Naive B cell (primary cell): ENCODE results near the gene MAPK8IP3. TPM values are rescaled to one million over a fixed set of nuclear protein-coding genes. Genes with fewer than 3 reads are reported as not detected.
A peak's percentile ranks its signal among the peaks of the same experiment; 100 is the strongest.

Experiments used
- ATAC-seq, 2 donors: fragments of 150-1000 bp; cut with Tn5 transposase; 2 replicates each; pipeline ENCODE4 v1.10.0; 2021; ENCODE audit warnings: low read depth in 2 of 2, mild to moderate bottlenecking in 2 of 2, moderate library complexity in 2 of 2
- DNase-seq: peaks from one replicate; pipeline ENCODE4 v3.0.0; 2022
- H3K27ac Mint-ChIP-seq, 6 donors: one replicate each; pipeline ENCODE4 v1.8.0; 2020 to 2022; ENCODE audit warnings: mild to moderate bottlenecking in 6 of 6, mixed read lengths in 6 of 6, moderate library complexity in 5 of 6, inconsistent platforms in 2 of 6
- H3K27me3 Mint-ChIP-seq, 3 donors: one replicate each; pipeline ENCODE4 v1.8.0; 2021 to 2022; ENCODE audit warnings: mixed read lengths in 3 of 3, mild to moderate bottlenecking in 1 of 3
- H3K36me3 Mint-ChIP-seq, 2 donors: one replicate each; pipeline ENCODE4 v1.8.0; 2020 to 2022; ENCODE audit warnings: mixed read lengths in 2 of 2, inconsistent platforms in 1 of 2, mild to moderate bottlenecking in 1 of 2
- H3K4me1 Mint-ChIP-seq, 3 donors: one replicate each; pipeline ENCODE4 v1.8.0; 2020 to 2022; ENCODE audit warnings: mixed read lengths in 3 of 3, inconsistent platforms in 1 of 3, mild to moderate bottlenecking in 1 of 3, moderate library complexity in 1 of 3
- H3K4me3 Mint-ChIP-seq, 8 donors: one replicate each; pipeline ENCODE4 v1.8.0; 2020 to 2022; ENCODE audit warnings: mild to moderate bottlenecking in 8 of 8, mixed read lengths in 8 of 8, moderate library complexity in 8 of 8, inconsistent platforms in 2 of 8
- H3K9me3 Mint-ChIP-seq, 7 donors: one replicate each; pipeline ENCODE4 v1.8.0; 2020 to 2022; ENCODE audit warnings: mixed read lengths in 7 of 7, mild to moderate bottlenecking in 5 of 7, inconsistent platforms in 2 of 7, moderate library complexity in 1 of 7
- polyA plus RNA-seq, 6 donors: library from polyadenylated mRNA; unstranded; fragments of 300-500 nt; fragmentation: Illumina TruSeq; gene quantifications; one replicate each; pipeline ENCODE4 v1.2.3, GENCODE V29; 2021; ENCODE audit warnings: low read depth in 6 of 6

Gene MAPK8IP3, protein sequence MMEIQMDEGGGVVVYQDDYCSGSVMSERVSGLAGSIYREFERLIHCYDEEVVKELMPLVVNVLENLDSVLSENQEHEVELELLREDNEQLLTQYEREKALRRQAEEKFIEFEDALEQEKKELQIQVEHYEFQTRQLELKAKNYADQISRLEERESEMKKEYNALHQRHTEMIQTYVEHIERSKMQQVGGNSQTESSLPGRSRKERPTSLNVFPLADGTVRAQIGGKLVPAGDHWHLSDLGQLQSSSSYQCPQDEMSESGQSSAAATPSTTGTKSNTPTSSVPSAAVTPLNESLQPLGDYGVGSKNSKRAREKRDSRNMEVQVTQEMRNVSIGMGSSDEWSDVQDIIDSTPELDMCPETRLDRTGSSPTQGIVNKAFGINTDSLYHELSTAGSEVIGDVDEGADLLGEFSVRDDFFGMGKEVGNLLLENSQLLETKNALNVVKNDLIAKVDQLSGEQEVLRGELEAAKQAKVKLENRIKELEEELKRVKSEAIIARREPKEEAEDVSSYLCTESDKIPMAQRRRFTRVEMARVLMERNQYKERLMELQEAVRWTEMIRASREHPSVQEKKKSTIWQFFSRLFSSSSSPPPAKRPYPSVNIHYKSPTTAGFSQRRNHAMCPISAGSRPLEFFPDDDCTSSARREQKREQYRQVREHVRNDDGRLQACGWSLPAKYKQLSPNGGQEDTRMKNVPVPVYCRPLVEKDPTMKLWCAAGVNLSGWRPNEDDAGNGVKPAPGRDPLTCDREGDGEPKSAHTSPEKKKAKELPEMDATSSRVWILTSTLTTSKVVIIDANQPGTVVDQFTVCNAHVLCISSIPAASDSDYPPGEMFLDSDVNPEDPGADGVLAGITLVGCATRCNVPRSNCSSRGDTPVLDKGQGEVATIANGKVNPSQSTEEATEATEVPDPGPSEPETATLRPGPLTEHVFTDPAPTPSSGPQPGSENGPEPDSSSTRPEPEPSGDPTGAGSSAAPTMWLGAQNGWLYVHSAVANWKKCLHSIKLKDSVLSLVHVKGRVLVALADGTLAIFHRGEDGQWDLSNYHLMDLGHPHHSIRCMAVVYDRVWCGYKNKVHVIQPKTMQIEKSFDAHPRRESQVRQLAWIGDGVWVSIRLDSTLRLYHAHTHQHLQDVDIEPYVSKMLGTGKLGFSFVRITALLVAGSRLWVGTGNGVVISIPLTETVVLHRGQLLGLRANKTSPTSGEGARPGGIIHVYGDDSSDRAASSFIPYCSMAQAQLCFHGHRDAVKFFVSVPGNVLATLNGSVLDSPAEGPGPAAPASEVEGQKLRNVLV (N-terminal part only)
- polyA plus RNA-seq: 10 to 100 TPM in 1 of 6 donors, 1 to 10 TPM in 5; 1.2 to 10.1 (median 2.2) TPM

DNA sequence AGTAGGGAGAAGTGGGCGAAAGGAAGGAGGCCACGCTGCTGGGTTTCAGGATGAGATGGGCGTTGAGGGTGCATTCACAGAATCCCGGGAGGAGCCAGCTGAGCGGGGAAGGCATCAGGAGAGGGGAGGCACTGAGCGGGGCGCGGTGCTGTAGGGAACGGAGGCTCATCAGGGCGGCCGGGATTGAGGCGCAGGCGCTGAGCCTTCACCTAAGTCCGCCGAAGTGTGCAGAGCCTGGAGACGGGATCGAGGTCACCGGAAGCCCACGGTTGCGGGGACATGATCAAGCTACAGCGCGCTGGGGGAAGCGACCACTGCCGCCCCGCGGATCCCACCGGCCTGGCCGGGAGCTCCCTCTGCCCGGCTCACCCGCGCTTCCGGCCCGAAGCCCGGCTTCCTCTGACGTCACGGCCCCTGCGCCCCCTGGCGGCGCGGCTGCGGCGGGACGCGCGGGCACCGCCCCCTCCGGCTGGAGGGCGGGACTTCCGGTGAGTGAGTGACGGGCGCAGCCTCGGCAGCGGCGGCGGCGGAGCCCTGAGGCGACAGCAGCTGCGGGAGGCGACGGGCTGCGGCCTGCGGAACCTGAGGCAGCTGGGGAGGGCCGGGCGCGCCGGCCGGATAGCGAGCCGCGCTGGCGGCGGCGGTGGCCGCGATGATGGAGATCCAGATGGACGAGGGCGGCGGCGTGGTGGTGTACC, at the start of gene MAPK8IP3:
TSS of gene MAPK8IP3 (plus strand) at position 508 of the 698 bp plus-strand sequence. CDS start at position 653, 145 bp downstream.
- peak within 1 kb of the TSS; percentile 97 to 99 (median 98) for H3K4me3 Mint-ChIP-seq
- peak within 1 kb of the TSS; percentile 96 to 100 (median 99) for H3K27ac Mint-ChIP-seq
- H3K27me3 Mint-ChIP-seq: no peaks in the 10 kb centered on the region
- no peaks in the 10 kb centered on the region for H3K36me3 Mint-ChIP-seq
- ATAC-seq: peak; percentile 85
- peak; percentile 99 for DNase-seq
- no peaks in the 10 kb centered on the region for H3K9me3 Mint-ChIP-seq
- peaks cover 13 to 44% (median 28%) of the 10 kb centered on the region in 3 donors for H3K4me1 Mint-ChIP-seq

DNA sequence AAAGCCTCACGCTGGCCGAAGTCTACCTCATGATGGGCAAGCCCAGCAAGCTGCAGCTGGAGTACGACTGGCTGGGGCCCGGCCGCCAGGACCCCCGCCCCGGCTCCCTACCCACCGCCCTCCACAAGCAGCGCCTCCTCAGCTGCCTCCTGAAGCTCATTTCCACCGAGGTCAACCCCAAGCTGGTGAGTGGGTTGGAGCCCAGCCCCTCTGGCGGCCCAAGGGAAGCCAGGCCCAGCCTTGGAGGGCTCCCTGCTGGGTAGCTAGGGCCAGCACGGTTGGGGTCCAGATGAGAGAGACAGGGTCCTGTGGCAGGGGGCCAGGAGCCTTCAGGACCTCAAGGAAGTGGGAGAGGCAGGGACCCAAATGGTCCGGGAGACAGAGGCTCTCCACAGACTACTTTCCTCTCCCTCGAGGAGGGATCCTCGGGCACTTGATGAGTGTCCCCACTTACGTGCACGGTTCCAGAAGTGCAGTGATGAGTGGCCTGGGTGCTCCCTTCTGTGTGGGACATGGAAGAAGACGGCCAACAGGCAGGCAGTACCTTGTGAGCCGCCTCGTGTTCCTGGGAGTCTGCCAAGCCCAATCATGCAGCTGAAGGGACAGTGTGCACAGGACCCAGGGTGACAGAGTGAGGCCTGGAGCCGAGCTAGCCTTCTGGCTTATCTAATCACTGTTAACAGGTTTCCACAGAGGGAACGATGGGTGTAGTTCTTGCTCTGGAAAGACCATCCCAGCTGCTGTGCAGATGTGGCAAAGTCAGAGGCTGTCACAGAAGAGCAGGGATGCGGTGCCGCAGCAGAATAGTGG, 49.0 kb upstream of the MAPK8IP3 start:
- Mint-ChIP-seq H3K27ac (peak overlapping the region in 1 of 6 donors; percentile 56), H3K9me3 (no peaks in the 10 kb centered on the region), H3K4me3 (peak overlapping the region in 1 of 8 donors; percentile 5), H3K36me3 (peaks cover 5 to 14% of the 10 kb centered on the region in 2 donors), H3K27me3 (no peaks in the 10 kb centered on the region), H3K4me1 (peaks cover 5 to 21% (median 11%) of the 10 kb centered on the region in 3 donors)
- DNase-seq (no peak), ATAC-seq (no peak)

DNA sequence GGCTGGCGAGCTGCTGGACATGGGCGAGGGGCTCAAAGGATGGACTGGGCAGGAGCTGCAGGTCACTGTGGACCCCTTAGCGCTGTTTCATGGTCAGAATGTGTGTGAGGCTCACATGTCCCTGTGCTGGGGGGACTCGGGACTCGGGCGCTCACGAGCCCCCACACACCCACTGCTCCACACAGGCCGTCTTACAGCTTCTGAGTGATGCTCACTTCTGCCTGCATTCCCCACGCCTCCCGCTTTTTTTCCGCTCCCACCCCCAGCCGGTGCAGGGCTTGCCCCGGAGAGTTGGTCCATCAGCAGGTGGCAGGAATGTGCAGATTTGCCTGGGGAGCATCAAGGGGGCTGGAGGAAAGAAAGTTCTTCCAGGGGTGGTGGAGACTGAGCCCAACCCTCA, 48.2 kb upstream of the MAPK8IP3 start:
- Mint-ChIP-seq H3K36me3 (peaks cover 5 to 14% of the 10 kb centered on the region in 2 donors), H3K9me3 (no peaks in the 10 kb centered on the region), H3K27ac (no peak overlapping the region), H3K4me3 (no peak overlapping the region), H3K4me1 (peaks cover 5 to 20% (median 11%) of the 10 kb centered on the region in 3 donors), H3K27me3 (no peaks in the 10 kb centered on the region)
- DNase-seq (no peak), ATAC-seq (no peak)

DNA sequence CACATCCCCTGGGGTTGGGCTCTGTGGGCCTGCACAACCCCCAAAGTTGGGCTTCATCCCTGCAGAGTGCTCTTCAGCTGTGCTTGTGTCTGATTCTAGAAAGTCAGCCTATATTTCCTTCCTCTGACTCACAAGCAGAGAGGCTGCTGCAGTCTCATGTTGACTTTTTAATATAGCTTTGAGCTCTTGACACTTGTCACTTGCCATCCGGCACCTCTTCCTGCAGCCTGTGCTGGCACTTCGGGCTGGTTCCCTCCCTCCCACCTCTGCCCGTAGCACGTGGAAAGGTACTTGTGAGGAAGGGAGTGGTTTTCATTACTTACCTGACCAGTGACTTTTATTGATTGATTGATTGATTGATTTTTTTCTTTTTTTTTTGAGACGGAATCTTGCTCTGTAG, 47.0 kb upstream of the MAPK8IP3 start:
- Mint-ChIP-seq H3K36me3 (peaks cover 10 to 14% of the 10 kb centered on the region in 2 donors), H3K4me1 (peaks cover 5 to 20% (median 11%) of the 10 kb centered on the region in 3 donors), H3K9me3 (no peaks in the 10 kb centered on the region), H3K4me3 (no peak overlapping the region), H3K27ac (no peak overlapping the region), H3K27me3 (no peaks in the 10 kb centered on the region)
- DNase-seq (no peak), ATAC-seq (no peak)

DNA sequence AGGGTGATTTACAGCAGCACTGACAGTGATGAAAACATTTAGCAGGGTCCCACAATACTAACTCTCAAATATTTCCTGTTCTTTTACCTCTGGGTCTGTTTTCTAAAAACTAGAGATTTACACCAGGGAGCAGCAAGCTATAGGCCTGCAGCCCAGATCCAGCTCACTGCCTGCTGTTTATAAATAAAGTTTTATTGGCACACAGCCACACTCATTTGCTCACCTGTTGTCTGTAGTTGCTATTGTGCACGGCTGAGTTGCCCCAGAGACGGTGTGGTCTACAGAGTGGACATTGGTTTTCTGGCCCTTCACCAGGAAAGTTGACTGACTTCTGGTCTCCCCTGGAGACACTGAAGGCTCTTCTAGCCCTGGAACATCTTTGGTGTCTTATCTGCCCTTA, 44.2 kb upstream of the MAPK8IP3 start:
- no peak overlapping the region for H3K27ac Mint-ChIP-seq
- no peak for ATAC-seq
- peaks cover 5 to 6% of the 10 kb centered on the region in 2 donors for H3K36me3 Mint-ChIP-seq
- no peaks in the 10 kb centered on the region for H3K9me3 Mint-ChIP-seq
- no peak overlapping the region for H3K4me3 Mint-ChIP-seq
- peaks cover 0 to 8% (median 2%) of the 10 kb centered on the region in 3 donors for H3K4me1 Mint-ChIP-seq
- no peaks in the 10 kb centered on the region for H3K27me3 Mint-ChIP-seq
- no peak for DNase-seq

DNA sequence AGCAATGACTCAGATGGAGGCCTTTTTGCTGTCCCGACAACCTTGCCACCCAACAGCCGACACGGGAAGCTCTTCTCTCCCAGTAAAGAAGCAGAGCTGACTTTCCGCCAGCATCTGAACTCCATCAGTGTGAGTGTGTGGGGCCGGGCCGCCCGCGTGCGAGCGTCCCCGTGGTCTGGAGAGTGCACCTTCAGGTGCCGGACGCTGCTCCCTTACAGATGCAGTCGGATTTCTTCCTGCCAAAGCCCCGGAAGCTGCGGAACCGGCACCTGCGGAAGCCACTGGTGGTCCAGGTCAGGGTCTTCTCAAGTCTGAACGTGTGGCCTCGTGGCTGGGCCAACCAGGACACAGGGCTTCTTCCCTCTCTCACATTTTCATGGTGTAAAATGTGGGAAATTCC, 43.5 kb upstream of the MAPK8IP3 start:
- H3K36me3 Mint-ChIP-seq: peaks cover 5 to 6% of the 10 kb centered on the region in 2 donors
- H3K9me3 Mint-ChIP-seq: no peaks in the 10 kb centered on the region
- H3K4me1 Mint-ChIP-seq: peaks cover 0 to 8% (median 2%) of the 10 kb centered on the region in 3 donors
- ATAC-seq: no peak
- H3K27ac Mint-ChIP-seq: no peak overlapping the region
- no peak overlapping the region for H3K4me3 Mint-ChIP-seq
- no peak for DNase-seq
- no peaks in the 10 kb centered on the region for H3K27me3 Mint-ChIP-seq

DNA sequence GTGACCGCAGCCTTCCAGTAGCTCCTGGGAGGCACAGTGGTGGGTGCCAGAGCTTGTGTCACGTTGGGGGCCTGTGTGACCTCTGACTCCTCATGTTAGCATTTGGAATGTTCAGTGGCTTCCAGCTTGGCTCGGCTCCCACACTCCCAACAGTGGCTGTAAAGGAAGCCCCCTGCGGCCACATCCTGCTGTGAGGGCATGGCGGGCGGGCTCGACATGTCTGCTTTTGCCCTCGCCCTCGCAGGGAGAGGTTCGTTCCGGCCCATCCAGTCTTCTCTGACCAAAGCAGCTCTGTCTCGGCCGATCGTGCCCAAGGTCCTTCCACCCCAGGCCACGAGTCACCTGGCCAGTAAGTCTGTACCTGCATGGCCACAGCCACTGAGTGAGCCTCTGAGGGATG, 40.2 kb upstream of the MAPK8IP3 start:
- Mint-ChIP-seq H3K9me3 (no peaks in the 10 kb centered on the region), H3K4me1 (no peaks in the 10 kb centered on the region), H3K27me3 (no peaks in the 10 kb centered on the region), H3K4me3 (no peak overlapping the region), H3K36me3 (peaks cover 12 to 15% of the 10 kb centered on the region in 2 donors), H3K27ac (no peak overlapping the region)
- ATAC-seq: no peak
- no peak for DNase-seq

DNA sequence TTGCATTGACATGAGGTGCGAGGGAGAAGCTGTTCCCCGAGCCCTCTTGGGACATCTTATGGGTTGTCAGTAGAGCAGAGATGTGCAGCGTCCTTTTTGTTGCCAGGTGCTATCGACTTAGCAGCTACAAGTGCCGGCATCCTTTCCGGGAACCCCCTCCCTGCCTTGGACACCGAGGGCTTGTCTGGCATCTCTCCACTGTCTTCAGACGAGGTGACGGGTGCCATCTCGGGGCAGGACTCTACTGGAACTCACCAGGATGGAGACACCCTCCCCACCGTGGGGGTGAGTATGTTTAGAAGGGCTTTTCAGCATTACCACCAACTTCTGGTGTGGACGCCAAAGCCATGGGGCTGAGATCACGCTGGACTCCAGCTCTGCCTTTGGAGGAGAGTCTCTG, 39.7 kb upstream of the MAPK8IP3 start:
- H3K9me3 Mint-ChIP-seq: no peaks in the 10 kb centered on the region
- H3K4me3 Mint-ChIP-seq: no peak overlapping the region
- H3K27ac Mint-ChIP-seq: no peak overlapping the region
- DNase-seq (no peak), ATAC-seq (no peak)
- no peaks in the 10 kb centered on the region for H3K4me1 Mint-ChIP-seq
- H3K36me3 Mint-ChIP-seq: peaks cover 12 to 15% of the 10 kb centered on the region in 2 donors
- no peaks in the 10 kb centered on the region for H3K27me3 Mint-ChIP-seq

DNA sequence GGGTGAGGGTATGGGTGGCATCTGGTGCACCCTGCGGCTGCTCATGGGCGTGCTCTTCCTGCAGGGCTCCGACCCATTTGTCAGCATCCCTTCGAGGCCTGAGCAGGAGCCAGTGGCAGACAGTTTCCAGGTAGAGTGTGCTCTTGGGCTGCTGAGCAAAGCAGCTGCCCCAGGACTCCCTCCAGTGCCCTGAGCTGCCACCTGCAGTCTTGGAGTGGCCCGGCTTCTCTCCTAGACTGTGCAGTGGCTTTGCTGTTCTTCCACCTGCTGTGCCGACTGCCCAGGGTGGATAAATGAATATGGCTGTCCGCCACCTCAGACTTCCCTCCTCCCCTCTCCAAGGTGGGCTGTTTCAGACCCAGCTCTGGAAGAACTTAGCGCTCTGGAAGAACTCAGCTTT, 38.7 kb upstream of the MAPK8IP3 start:
- no peaks in the 10 kb centered on the region for H3K27me3 Mint-ChIP-seq
- no peak for ATAC-seq
- no peak for DNase-seq
- peaks cover 20 to 21% of the 10 kb centered on the region in 2 donors for H3K36me3 Mint-ChIP-seq
- H3K9me3 Mint-ChIP-seq: no peaks in the 10 kb centered on the region
- H3K27ac Mint-ChIP-seq: no peak overlapping the region
- H3K4me3 Mint-ChIP-seq: no peak overlapping the region
- no peaks in the 10 kb centered on the region for H3K4me1 Mint-ChIP-seq

DNA sequence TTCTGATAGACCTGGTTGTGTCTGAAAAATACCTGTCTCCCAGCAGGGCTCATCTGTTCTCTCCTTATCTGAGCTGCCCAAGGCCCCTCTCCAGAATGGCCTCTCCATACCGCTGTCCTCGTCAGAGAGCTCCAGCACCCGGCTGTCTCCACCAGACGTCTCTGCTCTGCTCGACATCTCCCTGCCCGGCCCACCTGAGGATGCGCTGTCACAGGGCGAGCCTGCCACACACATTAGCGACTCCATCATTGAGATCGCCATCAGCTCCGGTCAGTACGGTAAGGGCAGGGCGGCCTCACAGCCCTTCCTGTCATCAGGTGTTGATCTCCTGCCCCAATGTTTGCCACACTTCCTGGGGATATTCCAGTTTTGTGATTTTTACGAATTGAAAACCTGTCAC, 38.1 kb upstream of the MAPK8IP3 start:
- H3K9me3 Mint-ChIP-seq: no peaks in the 10 kb centered on the region
- no peaks in the 10 kb centered on the region for H3K27me3 Mint-ChIP-seq
- DNase-seq (no peak), ATAC-seq (no peak)
- H3K36me3 Mint-ChIP-seq: peaks cover 24 to 27% of the 10 kb centered on the region in 2 donors
- no peak overlapping the region for H3K27ac Mint-ChIP-seq
- H3K4me3 Mint-ChIP-seq: no peak overlapping the region
- no peaks in the 10 kb centered on the region for H3K4me1 Mint-ChIP-seq

DNA sequence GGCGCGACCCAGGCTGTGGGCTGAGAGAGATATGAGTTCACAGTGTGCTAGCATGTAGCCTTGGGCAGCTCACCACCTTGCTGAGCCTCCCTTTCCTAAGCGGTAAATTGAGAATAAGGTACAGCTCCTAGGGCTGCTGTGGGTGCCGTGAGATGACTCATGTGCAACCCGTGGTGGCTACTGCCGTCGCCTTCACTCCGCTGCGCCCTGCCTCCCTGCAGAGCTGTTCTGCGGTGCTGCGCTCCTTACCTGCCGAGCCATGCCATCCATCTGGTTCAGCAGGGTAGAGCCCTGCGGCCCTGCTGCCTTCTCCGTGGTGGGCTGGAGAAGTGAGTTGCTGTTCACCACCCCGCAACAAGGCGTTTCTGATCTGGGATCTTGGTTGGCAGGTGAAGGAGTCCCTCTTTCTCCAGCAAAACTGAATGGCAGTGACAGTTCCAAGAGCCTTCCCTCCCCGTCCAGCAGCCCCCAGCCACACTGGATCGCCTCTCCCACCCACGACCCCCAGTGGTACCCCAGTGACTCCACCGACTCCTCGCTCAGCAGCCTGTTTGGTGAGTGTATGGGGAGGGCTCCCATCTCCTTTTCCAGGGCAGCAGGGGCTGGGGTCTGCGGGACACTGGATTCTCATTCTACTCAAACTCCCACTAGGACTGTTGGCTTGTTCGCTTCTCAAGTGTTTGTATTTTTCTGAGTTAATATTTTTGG, 37.2 kb upstream of the MAPK8IP3 start:
- DNase-seq: no peak
- H3K4me1 Mint-ChIP-seq: no peaks in the 10 kb centered on the region
- H3K36me3 Mint-ChIP-seq: peaks cover 27 to 36% of the 10 kb centered on the region in 2 donors
- no peaks in the 10 kb centered on the region for H3K27me3 Mint-ChIP-seq
- H3K27ac Mint-ChIP-seq: no peak overlapping the region
- ATAC-seq: no peak
- no peaks in the 10 kb centered on the region for H3K9me3 Mint-ChIP-seq
- no peak overlapping the region for H3K4me3 Mint-ChIP-seq
